Activated T-helper 17 cell treated with anti-CD3 and anti-CD28 coated beads, Interleukin-2, amount 50 U/mL, for 72 hours (primary cell): ENCODE measurements around the gene CTNND1. TPM values are rescaled to one million over a fixed set of nuclear protein-coding genes. Genes with fewer than 3 reads are reported as not detected.
"Not testable (repeated sequence)": the region's sequence is repeated elsewhere in the genome, so short reads cannot be mapped to it uniquely, and the experiment has no call there.

ENCODE experiments used
- ATAC-seq: fragments of 150-1000 bp; cut with Tn5 transposase; replicated peaks from 2 replicates; pipeline ENCODE4 v1.10.0; 2021; ENCODE audit warnings: mild to moderate bottlenecking, moderate library complexity
- H3K27ac Mint-ChIP-seq: one replicate; pipeline ENCODE4 v1.8.0; 2022; ENCODE audit warnings: mixed read lengths
- H3K27me3 Mint-ChIP-seq: one replicate; pipeline ENCODE4 v1.8.0; 2022; ENCODE audit warnings: mixed read lengths
- H3K36me3 Mint-ChIP-seq: one replicate; pipeline ENCODE4 v1.8.0; 2022; ENCODE audit warnings: low read depth, mild to moderate bottlenecking, mixed read lengths
- H3K4me1 Mint-ChIP-seq: one replicate; pipeline ENCODE4 v1.8.0; 2022; ENCODE audit warnings: mixed read lengths
- H3K4me3 Mint-ChIP-seq: one replicate; pipeline ENCODE4 v1.8.0; 2022; ENCODE audit warnings: mild to moderate bottlenecking, mixed read lengths
- H3K9me3 Mint-ChIP-seq: one replicate; pipeline ENCODE4 v1.8.0; 2022; ENCODE audit warnings: mixed read lengths
- total RNA-seq, 2 donors: library from RNA; stranded (reverse); gene quantifications; one replicate each; pipeline ENCODE4 v1.2.3, GENCODE V29; 2022

CTNND1 gene
- total RNA-seq, 2 donors from 2014 or later = 4.6 to 12.5 TPM

- H3K4me1 Mint-ChIP-seq, H3K27ac Mint-ChIP-seq, H3K36me3 Mint-ChIP-seq, H3K4me3 Mint-ChIP-seq, ATAC-seq, H3K9me3 Mint-ChIP-seq: not testable (repeated sequence)
- peaks cover 18% of the 10 kb centered on the region for H3K27me3 Mint-ChIP-seq
Measured at GRCh38 chr11:57838609-57839008, 77.0 kb downstream of the CTNND1 start.

- Mint-ChIP-seq H3K4me1 (no peaks in the 10 kb centered on the region), H3K4me3 (no peak overlapping the region), H3K27ac (no peak overlapping the region), H3K27me3 (peaks cover 5% of the 10 kb centered on the region), H3K36me3 (no peaks in the 10 kb centered on the region), H3K9me3 (no peaks in the 10 kb centered on the region)
- ATAC-seq = no peak
Measured at GRCh38 chr11:57842873-57843272, 81.3 kb downstream of the CTNND1 start.

GRCh38 chr11:57867966-57868365 lies 106.4 kb downstream of the CTNND1 start:
- H3K4me1 Mint-ChIP-seq = no peaks in the 10 kb centered on the region
- H3K4me3 Mint-ChIP-seq = no peak overlapping the region
- H3K27me3 Mint-ChIP-seq = peaks cover 10% of the 10 kb centered on the region
- no peak for ATAC-seq
- no peaks in the 10 kb centered on the region for H3K9me3 Mint-ChIP-seq
- H3K36me3 Mint-ChIP-seq = no peaks in the 10 kb centered on the region
- H3K27ac Mint-ChIP-seq = no peak overlapping the region

- no peak for ATAC-seq
- Mint-ChIP-seq H3K27ac (no peak overlapping the region), H3K36me3 (no peaks in the 10 kb centered on the region), H3K27me3 (peaks cover 10% of the 10 kb centered on the region), H3K4me3 (no peak overlapping the region), H3K9me3 (no peaks in the 10 kb centered on the region), H3K4me1 (no peaks in the 10 kb centered on the region)
Measured at GRCh38 chr11:57868491-57868890, 106.9 kb downstream of the CTNND1 start.

Other genes starting within 250 kb of the CTNND1 start
- 10 to 100 TPM in 1 of 2 donors, 1 to 10 TPM in 1; 9.1 to 20.0 TPM for gene SLC43A1, start 246.1 kb upstream of the CTNND1 start, total RNA-seq
- 100 to 1,000 TPM in 1 of 2 donors, 10 to 100 TPM in 1; 56.4 to 125 TPM for gene TIMM10, start 231.0 kb upstream of the CTNND1 start, total RNA-seq
- gene SMTNL1, start 224.2 kb upstream of the CTNND1 start, total RNA-seq = not detected
- 100 to 1,000 TPM in 1 of 2 donors, 10 to 100 TPM in 1; 69.2 to 110 TPM for gene UBE2L6, start 194.1 kb upstream of the CTNND1 start, total RNA-seq
- gene SERPING1, start 164.1 kb upstream of the CTNND1 start, total RNA-seq = not detected
- gene YPEL4, start 111.9 kb upstream of the CTNND1 start, total RNA-seq = 1 to 10 TPM in 1 of 2 donors, not detected in 1; 1.5 TPM
- gene CLP1, start 104.0 kb upstream of the CTNND1 start, total RNA-seq = 10 to 100 TPM; 16.6 to 24.1 TPM
- gene ZDHHC5, start 93.7 kb upstream of the CTNND1 start, total RNA-seq = 10 to 100 TPM; 58.2 to 79.9 TPM
- gene MED19, start 49.6 kb upstream of the CTNND1 start, total RNA-seq = 10 to 100 TPM; 10.9 to 12.3 TPM
- gene TMX2, start 49.2 kb upstream of the CTNND1 start, total RNA-seq = 10 to 100 TPM; 40.3 to 75.7 TPM
- 100 to 1,000 TPM; 149 to 175 TPM for gene SELENOH, start 20.3 kb upstream of the CTNND1 start, total RNA-seq
- not detected for gene BTBD18, start 10.0 kb upstream of the CTNND1 start, total RNA-seq